ENCODE data around the gene ACAD10.

GRCh38 chr12:111806304-111806703 lies 120.5 kb downstream of the ACAD10 start:
- no peak for TF ChIP-seq EGR1 (IDR thresholded peaks at IDR 0.05; ENCODE audit: low read depth)
- TF ChIP-seq CTCF (IDR thresholded peaks at IDR 0.05 in 2 of 3, conservative IDR thresholded peaks at IDR 0.05 in 1 of 3; ENCODE audit: borderline replicate concordance in 1 of 3, insufficient read depth in 1 of 3, low read depth in 2 of 3, low read length in 2 of 3): no peak

Measured in HCT116 (cell line).